AG08395 (cell line): ENCODE results near the gene TRIP6.
A peak's percentile ranks its signal among the peaks of the same experiment; 100 is the strongest.
"Not testable (repeated sequence)": the region's sequence is repeated elsewhere in the genome, so short reads cannot be mapped to it uniquely, and the experiment has no call there.

Experiments used
- DNase-seq: peaks from one replicate; pipeline ENCODE4 v3.0.0; 2012; ENCODE audit warnings: mixed read lengths, low spot score

TRIP6 gene

GRCh38 chr7:100837099-100837836, 29.9 kb upstream of the TRIP6 start:
- DNase-seq = peak; percentile 94

- DNase-seq = no peak
Measured at GRCh38 chr7:100839361-100839760, 27.8 kb upstream of the TRIP6 start.

GRCh38 chr7:100840470-100841100, 26.6 kb upstream of the TRIP6 start:
- DNase-seq = no peak

- no peak for DNase-seq
Measured at GRCh38 chr7:100847360-100847759, 19.8 kb upstream of the TRIP6 start.

GRCh38 chr7:100852048-100852872, 14.9 kb upstream of the TRIP6 start, which contains the start of gene SLC12A9:
SLC12A9 (plus strand) TSS chr7:100852713; CDS start chr7:100854198, 1,485 bp downstream.
- peak; percentile 98 for DNase-seq

GRCh38 chr7:100854146-100854895, 12.9 kb upstream of the TRIP6 start:
- no peak for DNase-seq

- DNase-seq = not testable (repeated sequence)
Measured at GRCh38 chr7:100854899-100855298, 12.3 kb upstream of the TRIP6 start.

- no peak for DNase-seq
Measured at GRCh38 chr7:100855515-100855914, 11.7 kb upstream of the TRIP6 start.

- DNase-seq = no peak
Measured at GRCh38 chr7:100856871-100857282, 10.3 kb upstream of the TRIP6 start.

- DNase-seq = no peak
Measured at GRCh38 chr7:100859856-100860255, 7.3 kb upstream of the TRIP6 start.

- no peak for DNase-seq
Measured at GRCh38 chr7:100860702-100861615, 6.2 kb upstream of the TRIP6 start.

GRCh38 chr7:100861616-100861985, 5.6 kb upstream of the TRIP6 start:
- DNase-seq = no peak

- no peak for DNase-seq
Measured at GRCh38 chr7:100863406-100863950, 3.7 kb upstream of the TRIP6 start.

- no peak for DNase-seq
Measured at GRCh38 chr7:100864263-100864845, 2.8 kb upstream of the TRIP6 start.

GRCh38 chr7:100865372-100865911, 1.7 kb upstream of the TRIP6 start:
- peak; percentile 42 for DNase-seq

- DNase-seq = peak; percentile 70
Measured at GRCh38 chr7:100865938-100866728, 1.1 kb upstream of the TRIP6 start.

GRCh38 chr7:100866729-100867039, 503 bp upstream of the TRIP6 start:
- DNase-seq = no peak

GRCh38 chr7:100867776-100868485, 744 bp downstream of the TRIP6 start:
- DNase-seq = no peak
